ENCODE data around the gene ABTB2. TPM values are rescaled to one million over a fixed set of nuclear protein-coding genes. Genes with fewer than 3 reads are reported as not detected.

The ABTB2 gene
- total RNA-seq, 1 donor: 5.1 TPM

DNA sequence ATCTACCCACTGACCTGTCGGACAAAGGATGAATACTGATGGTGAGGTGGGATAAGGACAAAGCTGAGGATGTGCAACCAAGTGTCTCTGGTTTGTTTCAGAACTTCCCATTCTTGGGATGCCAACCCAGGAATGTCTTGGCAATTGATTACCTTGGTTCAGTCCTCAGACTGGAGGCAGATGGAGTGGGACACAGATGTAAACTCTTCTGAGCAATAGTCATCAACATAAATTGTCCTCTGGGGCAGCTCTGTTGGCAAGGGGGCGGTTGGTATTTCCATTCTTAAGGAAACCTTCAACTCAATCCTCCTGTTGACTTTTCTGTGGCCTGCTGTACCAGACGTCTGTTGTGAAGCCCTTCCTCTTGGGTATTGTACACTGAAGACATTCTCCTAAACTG is 6.8 kb downstream of the ABTB2 start:
- H3K4me2 ChIP-seq (ENCODE audit: insufficient read depth, low read length): no peak overlapping the region
- peaks cover 16% of the 10 kb centered on the region for H3K79me2 ChIP-seq (ENCODE audit: insufficient read depth, low read length)
- TF ChIP-seq, protein P1, sequence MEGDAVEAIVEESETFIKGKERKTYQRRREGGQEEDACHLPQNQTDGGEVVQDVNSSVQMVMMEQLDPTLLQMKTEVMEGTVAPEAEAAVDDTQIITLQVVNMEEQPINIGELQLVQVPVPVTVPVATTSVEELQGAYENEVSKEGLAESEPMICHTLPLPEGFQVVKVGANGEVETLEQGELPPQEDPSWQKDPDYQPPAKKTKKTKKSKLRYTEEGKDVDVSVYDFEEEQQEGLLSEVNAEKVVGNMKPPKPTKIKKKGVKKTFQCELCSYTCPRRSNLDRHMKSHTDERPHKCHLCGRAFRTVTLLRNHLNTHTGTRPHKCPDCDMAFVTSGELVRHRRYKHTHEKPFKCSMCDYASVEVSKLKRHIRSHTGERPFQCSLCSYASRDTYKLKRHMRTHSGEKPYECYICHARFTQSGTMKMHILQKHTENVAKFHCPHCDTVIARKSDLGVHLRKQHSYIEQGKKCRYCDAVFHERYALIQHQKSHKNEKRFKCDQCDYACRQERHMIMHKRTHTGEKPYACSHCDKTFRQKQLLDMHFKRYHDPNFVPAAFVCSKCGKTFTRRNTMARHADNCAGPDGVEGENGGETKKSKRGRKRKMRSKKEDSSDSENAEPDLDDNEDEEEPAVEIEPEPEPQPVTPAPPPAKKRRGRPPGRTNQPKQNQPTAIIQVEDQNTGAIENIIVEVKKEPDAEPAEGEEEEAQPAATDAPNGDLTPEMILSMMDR (IDR thresholded peaks at IDR 0.05; ENCODE audit: extremely low read depth, low read depth, low read length): no peak

GRCh38 chr11:34349882-34350281 is 7.9 kb downstream of the ABTB2 start:
- TF ChIP-seq, protein P1 (IDR thresholded peaks at IDR 0.05; ENCODE audit: extremely low read depth, low read depth, low read length): no peak
- Histone ChIP-seq H2AFZ (ENCODE audit: low read length) (no peak overlapping the region), H4K20me1 (ENCODE audit: insufficient read depth, low read length) (no peaks in the 10 kb centered on the region), H3K4me2 (ENCODE audit: insufficient read depth, low read length) (no peak overlapping the region), H3K9me3 (ENCODE audit: low read depth, low read length) (no peaks in the 10 kb centered on the region), H3K36me3 (ENCODE audit: insufficient read depth, low read length) (no peaks in the 10 kb centered on the region), H3K4me1 (ENCODE audit: insufficient read depth, low read length) (peaks cover 22% of the 10 kb centered on the region), H3K27me3 (ENCODE audit: insufficient read depth, low read length) (peaks cover 1% of the 10 kb centered on the region), H3K4me3 (ENCODE audit: insufficient read depth, low read length) (no peak overlapping the region), H3K27ac (ENCODE audit: low read depth, low read length) (no peak overlapping the region), H3K79me2 (ENCODE audit: insufficient read depth, low read length) (peaks cover 4% of the 10 kb centered on the region)
- DNase-seq (ENCODE audit: insufficient read length, low spot score, missing footprints): no peak

More for the DNA sequence above, 6.8 kb downstream of the ABTB2 start:
- H3K36me3 ChIP-seq (ENCODE audit: insufficient read depth, low read length): no peaks in the 10 kb centered on the region
- H3K9me3 ChIP-seq (ENCODE audit: low read depth, low read length): no peaks in the 10 kb centered on the region
- peaks cover 15% of the 10 kb centered on the region for H3K4me1 ChIP-seq (ENCODE audit: insufficient read depth, low read length)
- no peak overlapping the region for H2AFZ ChIP-seq (ENCODE audit: low read length)
- H3K27me3 ChIP-seq (ENCODE audit: insufficient read depth, low read length): peaks cover 3% of the 10 kb centered on the region
- no peak overlapping the region for H3K27ac ChIP-seq (ENCODE audit: low read depth, low read length)
- H3K4me3 ChIP-seq (ENCODE audit: insufficient read depth, low read length): no peak overlapping the region
- peaks cover 12% of the 10 kb centered on the region for H4K20me1 ChIP-seq (ENCODE audit: insufficient read depth, low read length)
- DNase-seq (ENCODE audit: insufficient read length, low spot score, missing footprints): peak; percentile 11

- DNase-seq (ENCODE audit: insufficient read length, low spot score, missing footprints): no peak
- Histone ChIP-seq H3K4me1 (ENCODE audit: insufficient read depth, low read length) (peaks cover 31% of the 10 kb centered on the region), H3K4me3 (ENCODE audit: insufficient read depth, low read length) (no peak overlapping the region), H3K27ac (ENCODE audit: low read depth, low read length) (no peak overlapping the region), H3K79me2 (ENCODE audit: insufficient read depth, low read length) (peaks cover 4% of the 10 kb centered on the region), H4K20me1 (ENCODE audit: insufficient read depth, low read length) (no peaks in the 10 kb centered on the region), H3K36me3 (ENCODE audit: insufficient read depth, low read length) (no peaks in the 10 kb centered on the region), H3K9me3 (ENCODE audit: low read depth, low read length) (no peaks in the 10 kb centered on the region), H3K4me2 (ENCODE audit: insufficient read depth, low read length) (no peak overlapping the region), H3K27me3 (ENCODE audit: insufficient read depth, low read length) (no peaks in the 10 kb centered on the region), H2AFZ (ENCODE audit: low read length) (no peak overlapping the region)
- TF ChIP-seq, protein P1 (IDR thresholded peaks at IDR 0.05; ENCODE audit: extremely low read depth, low read depth, low read length): no peak
Observed at GRCh38 chr11:34348919-34349318, 8.9 kb downstream of the ABTB2 start.

DNA sequence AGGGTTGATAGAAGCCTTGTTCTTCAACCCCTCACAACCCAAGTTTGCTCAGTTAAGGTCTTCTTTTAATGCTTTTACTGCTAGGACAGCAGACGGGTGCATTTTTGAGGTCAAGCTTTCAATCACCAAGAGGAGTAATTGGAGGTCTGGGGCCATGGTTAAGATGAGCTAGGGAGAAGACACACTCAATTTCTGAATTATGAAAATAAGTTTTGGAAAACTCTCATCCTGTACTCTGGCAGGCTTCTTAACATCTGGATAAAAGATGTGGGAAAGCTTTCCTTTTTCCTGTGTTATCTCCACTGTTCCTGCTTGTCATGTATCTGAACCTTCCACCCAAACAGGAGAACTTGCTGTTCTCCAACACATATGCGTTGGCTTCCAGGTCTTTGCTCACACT is 9.7 kb downstream of the ABTB2 start:
- H2AFZ ChIP-seq (ENCODE audit: low read length): no peak overlapping the region
- no peak for DNase-seq (ENCODE audit: insufficient read length, low spot score, missing footprints)
- H3K27me3 ChIP-seq (ENCODE audit: insufficient read depth, low read length): no peaks in the 10 kb centered on the region
- TF ChIP-seq, protein P1 (IDR thresholded peaks at IDR 0.05; ENCODE audit: extremely low read depth, low read depth, low read length): no peak
- peaks cover 38% of the 10 kb centered on the region for H3K4me1 ChIP-seq (ENCODE audit: insufficient read depth, low read length)
- H3K27ac ChIP-seq (ENCODE audit: low read depth, low read length): no peak overlapping the region
- H3K4me2 ChIP-seq (ENCODE audit: insufficient read depth, low read length): no peak overlapping the region
- no peaks in the 10 kb centered on the region for H4K20me1 ChIP-seq (ENCODE audit: insufficient read depth, low read length)
- no peak overlapping the region for H3K4me3 ChIP-seq (ENCODE audit: insufficient read depth, low read length)
- H3K79me2 ChIP-seq (ENCODE audit: insufficient read depth, low read length): peaks cover 4% of the 10 kb centered on the region
- no peaks in the 10 kb centered on the region for H3K36me3 ChIP-seq (ENCODE audit: insufficient read depth, low read length)
- H3K9me3 ChIP-seq (ENCODE audit: low read depth, low read length): no peaks in the 10 kb centered on the region

All from osteoblast (primary cell).